ENCODE data around the gene GLMN.
"Not testable (repeated sequence)": the region's sequence is repeated elsewhere in the genome, so short reads cannot be mapped to it uniquely, and the experiment has no call there.

Gene GLMN

GRCh38 chr1:92298213-92298572 is 594 bp downstream of the GLMN start:
- DNase-seq (ENCODE audit: low spot score), result no peak

GRCh38 chr1:92291372-92291999 is 7.3 kb downstream of the GLMN start:
- no peak for DNase-seq (ENCODE audit: low spot score)

GRCh38 chr1:92281411-92281810 is 17.4 kb downstream of the GLMN start:
- DNase-seq (ENCODE audit: low spot score), result not testable (repeated sequence)

GRCh38 chr1:92279781-92280180 is 19.0 kb downstream of the GLMN start:
- DNase-seq (ENCODE audit: low spot score), result not testable (repeated sequence)

- no peak for DNase-seq (ENCODE audit: low spot score)
Measured at GRCh38 chr1:92277105-92277723, 21.6 kb downstream of the GLMN start.

GRCh38 chr1:92276082-92276481 is 22.7 kb downstream of the GLMN start:
- no peak for DNase-seq (ENCODE audit: low spot score)

- no peak for DNase-seq (ENCODE audit: low spot score)
Measured at GRCh38 chr1:92274939-92275338, 23.8 kb downstream of the GLMN start.

- no peak for DNase-seq (ENCODE audit: low spot score)
Measured at GRCh38 chr1:92273039-92273438, 25.7 kb downstream of the GLMN start.

- no peak for DNase-seq (ENCODE audit: low spot score)
Measured at GRCh38 chr1:92262516-92262915, 36.3 kb downstream of the GLMN start.

- DNase-seq (ENCODE audit: low spot score), result no peak
Measured at GRCh38 chr1:92259350-92259749, 39.4 kb downstream of the GLMN start.

GRCh38 chr1:92254714-92255113 is 44.1 kb downstream of the GLMN start:
- DNase-seq (ENCODE audit: low spot score), result not testable (repeated sequence)

- no peak for DNase-seq (ENCODE audit: low spot score)
Measured at GRCh38 chr1:92244376-92244775, 54.4 kb downstream of the GLMN start.

- DNase-seq (ENCODE audit: low spot score), result no peak
Measured at GRCh38 chr1:92240034-92240433, 58.8 kb downstream of the GLMN start.

- DNase-seq (ENCODE audit: low spot score), result no peak
Measured at GRCh38 chr1:92230736-92231135, 68.1 kb downstream of the GLMN start.

- DNase-seq (ENCODE audit: low spot score), result no peak
Measured at GRCh38 chr1:92228401-92228800, 70.4 kb downstream of the GLMN start.

- no peak for DNase-seq (ENCODE audit: low spot score)
Measured at GRCh38 chr1:92219028-92219427, 79.8 kb downstream of the GLMN start.

- no peak for DNase-seq (ENCODE audit: low spot score)
Measured at GRCh38 chr1:92218559-92218958, 80.2 kb downstream of the GLMN start.

- DNase-seq (ENCODE audit: low spot score), result no peak
Measured at GRCh38 chr1:92217721-92218120, 81.1 kb downstream of the GLMN start, which contains the start of gene C1orf146. TSS of gene C1orf146 (plus strand) at chr1:92217915. CDS start at chr1:92231421, 13,506 bp downstream.

GRCh38 chr1:92211166-92211565 is 87.6 kb downstream of the GLMN start:
- DNase-seq (ENCODE audit: low spot score), result no peak

GRCh38 chr1:92210701-92211100 is 88.1 kb downstream of the GLMN start:
- no peak for DNase-seq (ENCODE audit: low spot score)

- peak; percentile 11 for DNase-seq (ENCODE audit: low spot score)
Measured at GRCh38 chr1:92203105-92203504, 95.7 kb downstream of the GLMN start.

GRCh38 chr1:92201973-92202372 is 96.8 kb downstream of the GLMN start:
- peak; percentile 7 for DNase-seq (ENCODE audit: low spot score)

Data from activated CD4-positive, alpha-beta T cell treated with anti-CD3 and anti-CD28 coated beads, Interleukin-2, Interleukin-4, amounts not matched to agents 100 ng/mL and 50 ng/mL, durations not matched to agents 16 hours and 8 hours (primary cell).